HEK293T (cell line): ENCODE results near the gene TPK1.

Experiments
- FOXM1 ChIP-seq: fragments of 450-650 bp; IDR thresholded peaks from 2 replicates; pipeline ENCODE4 v1.6.1; 2017; ENCODE audit warnings: mild to moderate bottlenecking, borderline replicate concordance
- SP1 ChIP-seq: fragments of 450-650 bp; IDR thresholded peaks from 2 replicates; pipeline ENCODE4 v1.6.1; 2017

GRCh38 chr7:144519925-144520324 is 315.9 kb downstream of the TPK1 start:
- no peak for TF ChIP-seq FOXM1
- TF ChIP-seq SP1, result no peak
